ENCODE data around the gene NT5DC3. TPM values are rescaled to one million over a fixed set of nuclear protein-coding genes. Genes with fewer than 3 reads are reported as not detected.

Gene NT5DC3
- total and polyA plus RNA-seq, 4 donors: 3.6 to 104 (median 26.2) TPM

DNA sequence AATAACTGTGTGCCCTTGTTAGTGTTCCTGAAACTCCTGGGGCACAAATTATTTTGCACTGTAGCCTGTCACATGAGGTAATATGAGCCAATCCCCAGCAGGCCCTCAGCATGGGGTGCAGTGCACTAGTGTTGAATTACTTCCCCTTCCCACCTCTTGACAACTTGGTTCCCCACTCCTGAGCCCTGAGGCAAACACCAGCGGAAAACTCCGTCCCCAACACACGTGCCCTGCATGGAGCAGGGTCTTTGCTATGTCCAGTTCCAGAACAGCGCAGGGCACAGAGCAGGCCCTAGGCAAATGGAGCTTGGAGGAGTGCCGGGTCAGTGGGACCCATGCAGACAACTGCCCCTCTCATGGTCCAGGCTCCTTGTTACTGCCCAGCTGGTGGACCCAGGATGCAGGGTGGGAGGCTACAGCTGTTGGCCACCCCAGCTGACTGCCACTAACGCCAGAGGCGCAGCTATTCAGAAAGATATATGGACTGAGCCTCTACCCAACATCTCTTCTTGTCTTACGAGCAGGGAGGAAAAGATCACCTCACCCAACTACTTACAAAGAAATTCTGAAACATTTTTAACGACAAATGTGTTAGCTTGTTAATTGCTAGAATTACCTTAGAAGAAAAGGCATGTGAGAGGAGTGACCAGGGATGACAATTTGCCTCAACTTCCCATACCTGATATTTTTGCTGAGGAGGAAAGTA, 71.6 kb downstream of the NT5DC3 start:
- intact Hi-C loops (cut with DNase I): no loop called here
- Histone ChIP-seq H3K36me3 (ENCODE audit: control insufficient read depth in 1 of 2, insufficient read depth in 2 of 2, low read length in 1 of 2) (peaks cover 6 to 19% of the 10 kb centered on the region in 2 donors), H3K9me3 (ENCODE audit: control insufficient read depth, low read length) (no peaks in the 10 kb centered on the region), H3K4me3 (ENCODE audit: low read length in 2 of 2) (no peak overlapping the region), H3K27me3 (ENCODE audit: control insufficient read depth in 1 of 2, insufficient read depth in 2 of 2, low read length in 1 of 2) (no peaks in the 10 kb centered on the region), H3K27ac (ENCODE audit: low read depth in 1 of 2, low read length in 2 of 2) (no peak overlapping the region), H3K4me1 (ENCODE audit: control insufficient read depth in 1 of 2, insufficient read depth in 2 of 2, low read length in 2 of 2) (no peaks in the 10 kb centered on the region)
- DNase-seq (no peak), ATAC-seq (ENCODE audit: low FRiP score) (no peak)
- WGBS, 2 donors: 91% methylated on average over 9 of the region's 9 CpGs

DNA sequence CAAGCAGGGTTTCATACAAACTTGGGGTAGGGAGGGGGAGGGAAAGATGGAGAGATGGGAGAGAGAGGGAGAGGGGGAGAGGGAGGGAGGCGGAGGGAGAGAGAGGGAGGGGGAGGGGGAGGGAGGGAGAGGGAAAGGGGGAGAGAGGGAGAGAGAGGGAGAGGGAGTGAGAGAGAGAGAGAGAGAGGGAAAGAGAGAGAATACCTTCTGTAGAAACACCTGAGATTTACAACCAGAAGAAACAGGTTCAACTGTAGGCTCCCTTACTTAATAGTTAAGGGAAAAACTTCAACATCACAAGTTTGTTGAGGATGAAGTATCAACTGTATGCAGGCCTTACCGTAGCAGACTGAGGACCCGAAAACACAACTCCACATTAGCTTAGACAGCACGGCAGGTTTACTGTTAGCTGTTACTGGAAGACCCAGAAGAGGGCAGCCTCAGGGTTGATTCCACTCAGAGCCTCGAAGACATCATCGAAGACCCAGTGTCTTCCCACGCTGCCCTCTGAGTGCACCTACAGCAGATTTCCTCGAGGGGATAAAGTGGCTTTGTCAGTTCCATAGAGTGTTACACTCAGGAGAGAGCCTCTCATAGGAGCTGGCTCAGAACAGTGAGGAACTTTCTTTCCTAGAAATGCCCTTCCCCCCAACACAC, 72.4 kb downstream of the NT5DC3 start:
- 84% methylated on average over 7 of the region's 8 CpGs for WGBS, 2 donors
- intact Hi-C loops (cut with DNase I): no loop called here
- Histone ChIP-seq H3K27ac (ENCODE audit: low read depth in 1 of 2, low read length in 2 of 2) (no peak overlapping the region), H3K36me3 (ENCODE audit: control insufficient read depth in 1 of 2, insufficient read depth in 2 of 2, low read length in 1 of 2) (peaks cover 8 to 19% of the 10 kb centered on the region in 2 donors), H3K9me3 (ENCODE audit: control insufficient read depth, low read length) (no peaks in the 10 kb centered on the region), H3K4me1 (ENCODE audit: control insufficient read depth in 1 of 2, insufficient read depth in 2 of 2, low read length in 2 of 2) (no peaks in the 10 kb centered on the region), H3K4me3 (ENCODE audit: low read length in 2 of 2) (no peak overlapping the region), H3K27me3 (ENCODE audit: control insufficient read depth in 1 of 2, insufficient read depth in 2 of 2, low read length in 1 of 2) (no peaks in the 10 kb centered on the region)
- no peak for DNase-seq
- no peak for ATAC-seq (ENCODE audit: low FRiP score)

DNA sequence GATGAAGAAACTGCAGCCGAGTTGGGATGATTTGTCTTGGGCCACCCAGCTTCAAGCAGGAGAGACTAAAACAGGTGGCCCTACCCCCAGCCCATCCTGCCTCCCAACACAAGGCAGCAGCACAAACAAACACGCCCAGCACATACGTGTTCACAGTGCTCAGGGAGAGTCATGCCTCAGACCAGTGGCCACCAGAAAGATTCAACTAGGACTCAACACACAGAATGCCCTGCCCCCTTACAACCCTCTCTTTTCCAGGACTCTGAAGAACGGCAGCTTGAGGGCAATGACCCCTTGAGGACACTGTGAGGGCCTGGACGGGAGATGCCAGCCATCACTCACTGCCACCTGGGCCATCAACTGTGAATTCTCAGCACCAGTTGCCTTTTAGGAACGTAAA, 75.0 kb downstream of the NT5DC3 start:
- Histone ChIP-seq H3K36me3 (ENCODE audit: control insufficient read depth in 1 of 2, insufficient read depth in 2 of 2, low read length in 1 of 2) (peaks cover 8 to 22% of the 10 kb centered on the region in 2 donors), H3K4me1 (ENCODE audit: control insufficient read depth in 1 of 2, insufficient read depth in 2 of 2, low read length in 2 of 2) (no peaks in the 10 kb centered on the region), H3K27ac (ENCODE audit: low read depth in 1 of 2, low read length in 2 of 2) (no peak overlapping the region), H3K27me3 (ENCODE audit: control insufficient read depth in 1 of 2, insufficient read depth in 2 of 2, low read length in 1 of 2) (no peaks in the 10 kb centered on the region), H3K4me3 (ENCODE audit: low read length in 2 of 2) (no peak overlapping the region), H3K9me3 (ENCODE audit: control insufficient read depth, low read length) (no peaks in the 10 kb centered on the region)
- intact Hi-C loops (cut with DNase I): no loop called here
- no peak for DNase-seq
- whole genome bisulfite sequencing, 2 donors: 88 to 91% methylated on average over 6 of the region's 6 CpGs
- no peak for ATAC-seq (ENCODE audit: low FRiP score)

DNA sequence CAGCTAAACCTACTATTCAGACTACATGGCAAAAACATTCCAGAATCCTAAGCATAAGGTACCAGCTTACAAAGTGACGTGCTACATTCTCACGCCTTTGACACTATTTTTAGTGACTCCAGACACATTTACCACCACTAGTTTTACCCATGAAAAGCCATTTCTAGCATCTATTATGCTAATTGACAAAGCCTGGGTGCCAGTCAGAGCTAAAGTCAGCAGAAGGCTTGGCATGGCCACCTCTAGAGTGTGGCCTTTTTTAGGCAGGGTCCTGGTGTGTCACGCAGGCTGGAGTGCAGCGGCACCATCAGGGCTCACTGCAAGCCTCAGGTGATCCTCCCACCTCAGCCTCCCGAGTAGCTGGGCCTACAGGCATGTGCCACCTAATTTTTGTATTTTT, 75.7 kb downstream of the NT5DC3 start:
- H3K36me3 ChIP-seq (ENCODE audit: control insufficient read depth in 1 of 2, insufficient read depth in 2 of 2, low read length in 1 of 2): peaks cover 6 to 20% of the 10 kb centered on the region in 2 donors
- no peak overlapping the region for H3K27ac ChIP-seq (ENCODE audit: low read depth in 1 of 2, low read length in 2 of 2)
- no peaks in the 10 kb centered on the region for H3K4me1 ChIP-seq (ENCODE audit: control insufficient read depth in 1 of 2, insufficient read depth in 2 of 2, low read length in 2 of 2)
- ATAC-seq (ENCODE audit: low FRiP score) (no peak), DNase-seq (no peak)
- H3K4me3 ChIP-seq (ENCODE audit: low read length in 2 of 2): no peak overlapping the region
- H3K9me3 ChIP-seq (ENCODE audit: control insufficient read depth, low read length): no peaks in the 10 kb centered on the region
- no peaks in the 10 kb centered on the region for H3K27me3 ChIP-seq (ENCODE audit: control insufficient read depth in 1 of 2, insufficient read depth in 2 of 2, low read length in 1 of 2)
- WGBS, 2 donors: 90 to 93% methylated on average over 5 of the region's 5 CpGs
- intact Hi-C loops (cut with DNase I): no loop called here

DNA sequence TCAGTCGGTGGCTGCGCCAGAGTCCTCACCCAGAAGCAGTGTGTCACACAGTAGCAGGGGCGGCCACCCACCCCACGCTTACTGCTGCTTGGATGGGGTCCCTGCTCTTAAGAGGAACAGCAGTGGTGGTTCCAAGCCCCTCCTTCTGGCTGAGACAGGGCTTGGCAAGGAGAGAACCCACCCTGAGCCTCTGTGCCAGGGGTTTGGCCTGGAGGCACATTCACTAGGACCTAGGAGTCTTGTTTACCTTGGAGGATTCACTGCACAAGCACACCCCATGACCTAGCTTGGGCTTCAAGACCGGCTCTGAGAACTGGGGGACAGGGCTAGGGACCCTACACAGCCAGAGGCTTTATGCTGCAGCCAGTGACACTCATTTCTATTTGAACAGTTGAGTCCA, 78.6 kb downstream of the NT5DC3 start:
- no peak for DNase-seq
- H3K9me3 ChIP-seq (ENCODE audit: control insufficient read depth, low read length): no peaks in the 10 kb centered on the region
- no peak overlapping the region for H3K4me3 ChIP-seq (ENCODE audit: low read length in 2 of 2)
- H3K27ac ChIP-seq (ENCODE audit: low read depth in 1 of 2, low read length in 2 of 2): no peak overlapping the region
- WGBS, 2 donors: 36 to 38% methylated on average over 5 of the region's 5 CpGs
- H3K36me3 ChIP-seq (ENCODE audit: control insufficient read depth in 1 of 2, insufficient read depth in 2 of 2, low read length in 1 of 2): peaks cover 2 to 13% of the 10 kb centered on the region in 2 donors
- intact Hi-C loops (cut with DNase I): no loop called here
- no peak for ATAC-seq (ENCODE audit: low FRiP score)
- no peaks in the 10 kb centered on the region for H3K4me1 ChIP-seq (ENCODE audit: control insufficient read depth in 1 of 2, insufficient read depth in 2 of 2, low read length in 2 of 2)
- no peaks in the 10 kb centered on the region for H3K27me3 ChIP-seq (ENCODE audit: control insufficient read depth in 1 of 2, insufficient read depth in 2 of 2, low read length in 1 of 2)

DNA sequence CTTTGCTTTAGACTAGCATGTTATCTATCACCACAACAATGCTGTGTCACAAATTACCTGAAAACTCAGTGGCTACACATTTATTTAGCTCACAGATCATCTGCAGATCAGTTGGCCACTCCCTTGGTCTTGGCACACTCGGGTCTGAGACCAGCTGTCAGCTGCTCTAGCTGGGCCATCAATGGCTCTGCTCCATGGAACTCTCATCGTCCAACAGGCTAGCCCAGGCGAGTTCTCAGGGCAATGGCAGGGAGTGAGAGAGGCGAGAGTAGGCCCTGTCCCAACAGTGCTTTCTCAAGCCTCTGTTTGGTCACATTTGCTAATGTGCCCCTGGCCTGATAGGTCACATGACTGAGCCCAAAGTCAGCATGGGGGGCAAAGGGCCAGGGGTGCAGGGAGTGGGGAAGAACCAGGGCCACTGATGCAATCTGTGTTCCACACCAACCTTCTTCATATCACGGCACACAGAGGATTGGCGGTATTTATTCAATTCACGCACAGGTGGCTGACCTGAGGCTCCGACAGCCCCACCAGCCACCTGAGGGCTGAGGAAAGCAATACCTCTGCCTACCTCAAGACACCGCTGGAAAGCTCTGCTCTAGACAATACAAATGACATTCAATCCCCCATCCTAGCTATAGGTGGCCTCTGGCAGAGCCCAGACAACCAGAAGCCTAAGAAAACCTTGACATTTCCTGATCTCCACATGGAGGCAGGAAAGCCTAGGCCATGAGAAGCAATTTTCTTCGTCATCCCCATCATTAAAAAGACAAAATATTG, 82.5 kb downstream of the NT5DC3 start:
- intact Hi-C loops (cut with DNase I): no loop called here
- Histone ChIP-seq H3K9me3 (ENCODE audit: control insufficient read depth, low read length) (no peaks in the 10 kb centered on the region), H3K4me3 (ENCODE audit: low read length in 2 of 2) (no peak overlapping the region), H3K27ac (ENCODE audit: low read depth in 1 of 2, low read length in 2 of 2) (no peak overlapping the region), H3K27me3 (ENCODE audit: control insufficient read depth in 1 of 2, insufficient read depth in 2 of 2, low read length in 1 of 2) (no peaks in the 10 kb centered on the region), H3K4me1 (ENCODE audit: control insufficient read depth in 1 of 2, insufficient read depth in 2 of 2, low read length in 2 of 2) (no peaks in the 10 kb centered on the region), H3K36me3 (ENCODE audit: control insufficient read depth in 1 of 2, insufficient read depth in 2 of 2, low read length in 1 of 2) (peaks cover 0 to 3% of the 10 kb centered on the region in 2 donors)
- 86 to 94% methylated on average over 10 of the region's 10 CpGs for WGBS, 2 donors
- DNase-seq (no peak), ATAC-seq (ENCODE audit: low FRiP score) (no peak)

DNA sequence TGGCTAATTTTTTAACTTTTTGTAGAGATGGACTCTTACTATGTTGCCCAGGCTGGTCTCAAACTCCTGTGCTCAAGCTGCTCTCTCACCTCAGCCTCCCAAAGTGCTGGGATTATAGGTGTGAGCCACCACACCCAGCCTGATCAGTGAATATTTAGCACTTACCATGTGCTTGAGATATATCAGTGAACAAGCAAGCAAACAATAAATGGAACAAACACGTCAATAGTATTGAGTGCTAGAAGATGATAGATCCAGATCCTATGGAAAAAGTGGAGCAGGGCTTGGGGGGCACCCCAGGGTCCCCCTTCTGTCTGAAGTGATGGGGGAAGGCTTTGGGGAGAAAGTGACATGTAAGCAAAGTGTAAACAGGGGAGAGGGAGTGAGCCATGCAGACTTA, 83.8 kb downstream of the NT5DC3 start:
- Histone ChIP-seq H3K27ac (ENCODE audit: low read depth in 1 of 2, low read length in 2 of 2) (no peak overlapping the region), H3K27me3 (ENCODE audit: control insufficient read depth in 1 of 2, insufficient read depth in 2 of 2, low read length in 1 of 2) (no peaks in the 10 kb centered on the region), H3K36me3 (ENCODE audit: control insufficient read depth in 1 of 2, insufficient read depth in 2 of 2, low read length in 1 of 2) (no peaks in the 10 kb centered on the region), H3K9me3 (ENCODE audit: control insufficient read depth, low read length) (no peaks in the 10 kb centered on the region), H3K4me1 (ENCODE audit: control insufficient read depth in 1 of 2, insufficient read depth in 2 of 2, low read length in 2 of 2) (no peaks in the 10 kb centered on the region), H3K4me3 (ENCODE audit: low read length in 2 of 2) (no peak overlapping the region)
- intact Hi-C loops (cut with DNase I): no loop called here
- DNase-seq (no peak), ATAC-seq (ENCODE audit: low FRiP score) (no peak)
- 99 to 100% methylated on average over 1 of the region's 1 CpG for WGBS, 2 donors

DNA sequence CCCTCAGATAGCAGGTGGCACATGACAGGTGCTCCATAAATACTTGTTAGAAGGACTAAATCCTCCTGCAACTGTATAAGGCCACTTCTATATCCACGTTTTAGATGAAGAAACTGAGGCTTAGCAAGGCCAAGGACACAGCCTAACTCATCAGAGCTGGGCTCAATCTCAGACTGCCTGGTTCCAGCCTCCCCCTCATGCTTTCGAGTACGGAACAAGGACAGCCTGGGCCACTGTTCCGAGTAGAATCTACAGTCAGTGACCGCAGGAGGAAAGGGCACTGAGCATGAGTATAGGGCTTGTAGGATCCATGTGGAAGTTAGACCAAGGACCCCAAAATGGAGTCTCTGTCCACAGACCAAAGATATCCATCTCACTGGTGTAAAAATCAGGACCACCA, 84.6 kb downstream of the NT5DC3 start:
- Histone ChIP-seq H3K27me3 (ENCODE audit: control insufficient read depth in 1 of 2, insufficient read depth in 2 of 2, low read length in 1 of 2) (no peaks in the 10 kb centered on the region), H3K4me1 (ENCODE audit: control insufficient read depth in 1 of 2, insufficient read depth in 2 of 2, low read length in 2 of 2) (no peaks in the 10 kb centered on the region), H3K36me3 (ENCODE audit: control insufficient read depth in 1 of 2, insufficient read depth in 2 of 2, low read length in 1 of 2) (no peaks in the 10 kb centered on the region), H3K27ac (ENCODE audit: low read depth in 1 of 2, low read length in 2 of 2) (no peak overlapping the region), H3K9me3 (ENCODE audit: control insufficient read depth, low read length) (no peaks in the 10 kb centered on the region), H3K4me3 (ENCODE audit: low read length in 2 of 2) (no peak overlapping the region)
- 95 to 96% methylated on average over 5 of the region's 5 CpGs for WGBS, 2 donors
- intact Hi-C loops (cut with DNase I): no loop called here
- ATAC-seq (ENCODE audit: low FRiP score): no peak
- no peak for DNase-seq
